ENCODE measurements around the gene PDE6D.

GRCh38 chr2:231687133-231687852, 93.8 kb downstream of the PDE6D start:
- TF ChIP-seq REST (IDR thresholded peaks at IDR 0.05; ENCODE audit: low read depth) (no peak), TAF1 (IDR thresholded peaks at IDR 0.05; ENCODE audit: low read depth) (no peak), TEAD4 (IDR thresholded peaks at IDR 0.05) (no peak), EP300 (IDR thresholded peaks at IDR 0.05; ENCODE audit: borderline replicate concordance) (no peak), MAX (IDR thresholded peaks at IDR 0.05) (peak; percentile 58), CEBPB (IDR thresholded peaks at IDR 0.05) (no peak), NFIC (IDR thresholded peaks at IDR 0.05) (no peak), FOXM1 (IDR thresholded peaks at IDR 0.05; ENCODE audit: borderline replicate concordance, low read depth) (no peak), ZBTB7A (IDR thresholded peaks at IDR 0.05; ENCODE audit: low read depth) (no peak), USF1 (IDR thresholded peaks at IDR 0.05) (peak; percentile 86), TCF12 (IDR thresholded peaks at IDR 0.05; ENCODE audit: low read depth) (no peak), YY1 (IDR thresholded peaks at IDR 0.05; ENCODE audit: low read depth) (no peak), RAD21 (IDR thresholded peaks at IDR 0.05; ENCODE audit: low read depth) (peak; percentile 60)

Data from Ishikawa (cell line).